Activated T-helper 1 cell treated with anti-CD3 and anti-CD28 coated beads, Interleukin-2, amount 50 U/mL, for 16 hours (primary cell): Measurements from ENCODE around the gene RTN4RL1.

Source experiments
- DNase-seq, 2 donors: peaks; one replicate each; pipeline ENCODE4 v3.0.0-alpha.2; 2020; ENCODE audit warnings: low read depth in 1 of 2, low spot score in 1 of 2

The RTN4RL1 gene

DNA sequence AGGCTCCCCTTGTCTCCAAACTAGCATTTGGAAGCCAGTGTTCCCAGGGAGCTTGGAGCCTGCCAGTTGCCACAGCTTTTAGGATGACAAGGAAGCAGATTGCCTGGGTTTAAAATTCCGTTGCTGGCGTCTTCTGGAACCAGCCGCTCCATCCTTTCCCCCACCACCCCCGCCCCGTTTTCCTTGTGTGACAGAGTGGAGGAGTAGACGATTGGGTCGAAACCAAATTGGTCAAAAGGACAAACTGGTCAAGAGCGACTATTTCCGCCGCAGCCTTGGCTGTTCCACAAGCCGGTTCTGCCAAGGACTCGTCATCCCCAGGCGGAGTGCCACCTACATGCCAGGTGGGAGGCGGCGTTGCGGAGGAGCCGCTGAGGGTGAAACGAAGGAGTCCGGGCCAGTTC lies 104.2 kb downstream of the RTN4RL1 start:
- no peak for DNase-seq

DNA sequence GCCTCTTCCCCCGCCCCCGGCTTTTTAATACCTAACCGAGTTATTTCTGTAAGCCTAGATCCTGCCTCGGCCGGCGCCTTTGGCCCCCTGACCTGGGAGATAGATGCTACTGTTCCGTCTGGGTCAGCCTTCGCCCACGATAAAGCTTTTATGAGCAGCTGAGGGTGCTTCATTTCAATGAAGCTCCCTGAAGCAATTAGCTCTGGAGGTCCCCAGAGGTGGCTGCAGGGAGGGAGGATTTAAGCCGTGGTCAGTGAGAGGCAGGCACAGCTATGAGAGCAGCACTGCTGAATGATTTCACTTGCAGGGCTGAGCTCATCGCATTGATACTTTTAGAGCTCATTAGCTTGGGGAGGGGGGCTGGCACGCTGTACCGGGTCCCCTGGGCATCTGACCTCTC lies 105.9 kb downstream of the RTN4RL1 start:
- no peak for DNase-seq

DNA sequence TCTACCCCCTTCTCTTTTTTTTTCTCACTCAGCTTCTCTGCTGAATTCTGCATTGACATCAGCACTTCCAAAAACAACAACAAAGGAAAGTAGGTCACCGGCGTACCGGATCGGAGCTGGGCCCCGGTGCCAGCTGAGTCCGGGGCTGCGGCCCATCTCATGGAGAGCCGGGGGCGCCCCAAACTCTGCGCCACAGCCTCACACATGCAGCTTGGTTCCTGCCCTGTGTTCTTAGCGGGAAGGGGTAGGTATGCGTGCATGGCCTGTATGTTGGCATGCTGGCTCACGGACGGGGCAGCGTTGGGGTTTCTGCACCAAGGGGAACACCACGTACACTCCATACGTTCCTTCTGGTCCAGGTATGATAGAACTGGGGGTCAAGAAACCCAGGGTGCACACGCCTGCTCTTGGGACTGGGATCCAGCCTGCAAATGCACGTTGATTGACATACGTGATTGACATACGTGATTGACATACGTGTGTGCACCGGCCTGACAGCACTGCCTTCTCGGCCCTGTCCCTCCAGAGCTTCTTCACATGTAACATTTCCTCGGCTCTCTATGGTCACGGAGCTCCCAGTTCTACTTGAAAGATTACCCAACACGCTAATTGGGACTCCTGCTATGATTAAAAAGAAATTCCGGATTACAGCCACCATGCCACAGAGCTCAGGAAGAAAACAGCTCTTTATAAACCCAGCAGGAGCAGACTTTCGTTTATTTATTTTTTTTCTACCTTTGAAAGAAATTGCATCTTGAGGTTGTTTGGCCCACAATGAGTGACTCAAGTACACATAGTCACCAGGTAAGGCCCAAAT lies 106.6 kb downstream of the RTN4RL1 start:
- DNase-seq: no peak

DNA sequence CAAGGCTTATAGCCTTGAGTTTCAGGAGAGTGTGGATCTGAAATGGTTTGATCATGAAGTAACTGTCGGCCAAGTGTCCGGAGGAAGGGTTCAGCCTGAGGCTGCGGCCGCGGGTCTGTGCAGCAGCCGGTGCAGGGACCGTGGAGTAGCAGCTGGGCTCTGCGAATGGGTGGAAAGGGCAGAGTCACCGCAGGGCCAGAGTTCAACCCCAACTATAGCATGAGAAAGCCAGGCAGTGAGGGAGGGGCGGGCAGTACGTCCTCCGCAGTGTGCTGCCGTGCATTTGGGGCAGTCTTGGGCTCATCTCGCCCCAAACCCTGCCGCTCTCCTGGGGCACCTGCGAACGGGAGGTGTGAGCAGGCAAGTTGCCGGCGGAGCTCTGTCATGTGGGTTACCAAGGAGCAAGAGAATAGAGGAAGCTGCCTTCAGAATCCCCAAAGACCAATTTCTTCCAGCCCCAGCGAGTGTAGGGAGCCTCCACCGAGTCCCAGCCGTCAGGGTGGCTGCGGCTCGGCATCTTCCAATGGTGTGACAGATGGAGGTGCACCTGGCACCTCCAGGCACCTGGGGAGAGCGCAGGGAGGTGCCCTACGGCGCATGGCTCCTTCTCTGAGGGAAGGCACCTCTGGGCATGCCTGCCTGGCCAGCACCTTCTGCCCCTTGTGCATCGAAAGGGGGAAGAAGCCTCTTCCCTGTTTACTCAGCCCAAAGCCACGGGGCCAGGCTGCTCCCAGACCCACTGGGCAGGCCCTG lies 108.0 kb downstream of the RTN4RL1 start:
- no peak for DNase-seq

DNA sequence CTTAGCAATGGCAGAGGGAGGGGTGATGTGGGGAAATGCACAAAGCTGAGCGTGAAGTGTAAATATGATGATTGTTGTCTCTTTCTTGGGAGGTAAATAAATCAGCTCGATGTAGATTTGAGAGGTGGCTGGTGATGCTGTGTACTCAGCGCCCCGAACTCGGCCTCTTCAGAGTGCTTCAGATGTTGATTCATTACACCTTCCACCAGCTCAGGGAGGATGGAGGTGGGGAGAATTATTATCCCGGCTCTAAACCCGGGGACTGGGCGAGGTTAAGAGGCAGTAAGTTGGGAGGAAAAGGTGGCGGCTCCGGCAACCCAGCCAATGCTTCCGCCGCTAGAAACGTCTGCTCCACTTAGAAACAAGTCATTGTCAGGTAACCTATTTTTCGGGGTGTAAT lies 108.8 kb downstream of the RTN4RL1 start:
- no peak for DNase-seq

DNA sequence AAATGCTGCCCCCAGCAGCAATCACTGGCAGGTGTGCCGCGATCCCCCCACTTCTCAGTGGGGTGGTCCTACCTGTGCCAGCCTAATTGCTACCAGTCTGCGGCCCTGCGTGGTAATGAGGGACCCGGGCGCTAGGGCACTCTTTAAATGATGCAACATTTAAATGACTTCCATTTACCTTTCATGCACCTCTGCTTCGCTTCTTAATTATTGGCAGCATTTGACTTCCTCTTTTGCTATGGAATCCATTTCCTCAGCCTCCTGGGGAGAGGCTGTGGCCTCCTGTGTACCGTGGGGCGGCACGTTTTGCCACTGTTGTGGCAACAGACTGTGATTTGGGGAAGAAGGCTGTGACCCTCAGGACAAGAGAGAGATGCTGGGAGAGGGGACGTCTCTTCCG lies 109.2 kb downstream of the RTN4RL1 start:
- no peak for DNase-seq

DNA sequence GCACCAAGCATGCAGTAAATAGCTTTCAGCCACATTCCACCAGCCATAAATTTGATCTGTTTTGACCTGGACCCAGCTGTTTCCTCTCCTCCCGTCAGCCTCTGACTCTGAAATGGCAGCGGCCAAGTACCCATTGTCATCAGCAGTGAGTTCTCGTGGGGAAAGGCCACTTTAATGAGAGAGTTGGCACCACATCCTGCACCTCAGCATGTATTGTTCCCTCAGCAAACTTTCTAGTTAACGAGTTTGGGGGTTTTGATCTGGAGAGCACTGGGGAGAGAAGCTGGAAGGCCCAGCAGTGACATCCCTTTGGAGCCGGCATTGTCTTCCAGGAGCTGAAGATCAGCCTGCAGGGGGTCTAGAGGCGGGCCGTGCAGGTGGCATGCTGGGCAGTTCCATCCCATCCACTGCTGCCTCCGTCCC lies 110.5 kb downstream of the RTN4RL1 start:
- no peak for DNase-seq

DNA sequence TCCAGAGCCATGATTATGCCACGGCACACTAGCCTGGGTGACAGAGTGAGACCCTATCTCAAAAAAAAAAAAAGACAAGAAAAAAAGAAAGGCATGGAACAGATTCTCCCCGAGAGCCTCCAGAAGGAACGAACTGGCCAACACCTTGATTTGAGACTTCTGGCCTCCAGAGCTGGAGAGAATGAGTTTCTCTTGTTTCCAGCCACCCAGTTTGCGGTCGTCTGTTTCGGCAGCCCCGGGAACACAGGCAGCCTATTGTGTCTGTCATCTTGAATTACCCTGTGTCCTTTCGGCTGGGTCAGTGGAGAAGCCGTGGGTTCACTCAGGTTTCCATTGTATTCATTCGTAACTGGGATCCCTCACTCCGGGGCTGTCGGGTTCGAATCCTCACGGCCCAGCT lies 111.4 kb downstream of the RTN4RL1 start:
- DNase-seq: no peak

DNA sequence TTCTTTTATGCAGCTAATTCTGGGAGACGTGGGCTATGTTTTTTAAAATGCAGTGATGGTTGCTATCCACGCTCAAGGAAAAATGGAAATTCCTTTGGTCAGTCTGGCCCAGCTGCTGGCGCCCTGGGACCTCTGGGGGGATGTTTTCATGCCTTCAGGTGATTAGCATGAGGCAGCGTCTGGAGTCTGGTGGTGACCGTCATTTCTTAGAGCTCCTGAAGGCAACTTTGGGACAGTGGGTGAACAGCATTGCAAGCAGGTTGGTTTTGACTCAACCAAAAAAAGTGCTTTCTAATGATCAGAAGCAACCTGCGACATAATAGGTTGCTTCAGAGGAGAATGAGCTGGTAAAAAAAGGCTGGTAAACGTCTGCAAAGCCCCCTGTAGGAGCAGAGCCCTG lies 113.0 kb downstream of the RTN4RL1 start:
- DNase-seq: no peak

DNA sequence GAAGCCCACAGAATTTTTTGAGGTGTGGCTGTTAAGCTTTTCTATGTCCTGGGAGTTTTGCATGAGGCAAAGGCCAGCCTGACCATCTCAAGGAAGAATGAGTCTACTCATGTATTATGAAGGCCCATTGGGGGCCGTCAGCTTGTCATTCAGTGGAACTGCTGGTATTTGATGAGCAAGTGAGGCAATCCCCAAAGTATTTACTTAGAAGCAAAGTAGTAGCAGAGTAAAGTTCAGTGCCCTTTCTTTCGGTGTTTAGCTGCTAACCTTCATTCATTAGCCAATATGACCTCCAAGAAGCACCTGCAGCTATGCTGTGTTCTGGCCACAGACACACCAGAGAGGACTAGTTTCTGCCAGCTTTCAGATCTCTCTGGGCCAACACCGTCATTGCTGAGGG lies 115.1 kb downstream of the RTN4RL1 start:
- DNase-seq: no peak

DNA sequence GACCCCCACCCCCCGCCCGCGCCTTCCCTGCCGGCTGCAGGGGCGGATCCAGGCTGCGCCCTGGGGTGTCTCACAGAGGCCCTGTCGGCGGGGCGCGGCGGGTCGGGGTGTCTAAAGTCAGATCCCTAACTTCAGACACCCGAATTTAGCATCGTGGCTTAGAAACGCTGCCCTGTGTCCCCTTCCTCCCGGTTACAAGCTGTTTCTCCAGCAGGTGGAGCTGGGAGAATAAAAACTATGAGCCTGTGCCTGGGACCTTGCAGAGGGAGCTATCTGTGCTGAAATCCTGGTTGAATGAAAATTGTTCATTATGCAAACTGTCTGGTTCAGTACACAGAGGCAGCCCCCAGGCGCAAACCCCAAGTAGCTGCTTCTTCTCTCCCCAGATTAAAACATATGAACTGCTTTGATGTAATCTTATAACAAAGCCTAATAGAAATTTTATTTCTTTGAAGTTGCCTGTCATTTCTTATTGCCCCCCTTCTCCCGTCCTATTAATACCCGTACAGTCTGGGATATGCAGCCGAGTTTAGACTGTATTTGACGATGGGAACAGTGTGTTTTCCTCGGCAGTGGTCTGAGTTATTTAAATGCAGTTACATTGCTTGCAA lies 116.3 kb downstream of the RTN4RL1 start:
- no peak for DNase-seq

DNA sequence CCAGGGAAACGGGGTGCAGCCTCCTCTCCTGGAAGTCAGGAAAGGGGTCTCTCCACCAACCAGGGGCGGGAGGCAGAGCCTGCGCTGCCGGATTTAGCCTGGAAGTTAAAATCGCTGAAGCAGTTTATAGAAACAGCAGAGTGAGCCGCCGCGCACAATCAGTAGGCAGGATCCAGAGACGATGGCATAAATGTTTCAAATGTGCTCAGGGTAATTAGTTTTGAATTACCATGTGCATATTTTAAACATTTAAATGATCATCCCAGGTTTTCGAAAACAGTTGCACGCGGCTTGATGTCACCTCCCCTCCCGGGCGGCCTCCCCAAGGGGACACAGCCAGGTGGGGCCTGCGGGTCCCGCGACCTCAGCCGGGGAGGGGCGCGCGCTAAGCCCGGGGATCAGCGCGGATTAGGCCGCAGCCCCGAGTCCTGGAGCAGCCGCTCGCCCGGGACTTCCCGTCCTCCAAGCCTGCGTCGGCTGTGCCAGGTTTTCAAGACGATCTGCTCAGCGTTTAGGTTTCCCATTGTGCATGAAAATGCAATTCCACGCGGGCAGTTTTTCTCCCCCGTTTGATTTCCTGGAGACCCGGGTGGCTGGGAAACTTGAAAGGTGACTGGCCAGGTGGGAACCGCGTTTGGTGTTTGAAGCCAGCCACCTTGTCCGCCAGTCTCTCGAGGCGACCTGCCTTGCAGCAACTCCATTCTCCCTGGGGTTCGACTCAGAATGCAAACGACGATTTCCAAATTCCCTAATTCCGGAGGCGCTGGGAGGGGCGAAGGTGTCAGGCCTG lies 117.0 kb downstream of the RTN4RL1 start:
- DNase-seq: no peak

DNA sequence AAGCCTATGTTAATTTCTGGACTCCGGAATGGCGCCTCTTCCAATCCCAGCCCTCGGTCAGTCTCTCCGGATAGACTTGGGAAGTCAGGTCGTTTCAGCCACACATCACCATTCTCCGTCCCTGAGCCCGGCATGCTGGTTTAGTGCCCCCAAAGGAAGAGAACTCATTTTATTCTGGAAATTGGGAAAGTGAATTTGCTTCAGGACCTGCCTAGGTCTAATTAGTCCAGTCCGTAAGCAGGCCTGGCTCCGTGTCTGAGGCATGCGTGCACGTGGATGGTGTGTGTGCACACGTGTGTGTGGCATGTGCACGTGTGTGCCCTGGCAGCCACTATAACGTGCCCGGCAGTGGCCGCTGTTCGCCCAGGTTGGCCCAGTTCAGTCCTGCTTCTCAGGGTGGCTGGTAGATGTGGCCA lies 117.9 kb downstream of the RTN4RL1 start:
- no peak for DNase-seq

DNA sequence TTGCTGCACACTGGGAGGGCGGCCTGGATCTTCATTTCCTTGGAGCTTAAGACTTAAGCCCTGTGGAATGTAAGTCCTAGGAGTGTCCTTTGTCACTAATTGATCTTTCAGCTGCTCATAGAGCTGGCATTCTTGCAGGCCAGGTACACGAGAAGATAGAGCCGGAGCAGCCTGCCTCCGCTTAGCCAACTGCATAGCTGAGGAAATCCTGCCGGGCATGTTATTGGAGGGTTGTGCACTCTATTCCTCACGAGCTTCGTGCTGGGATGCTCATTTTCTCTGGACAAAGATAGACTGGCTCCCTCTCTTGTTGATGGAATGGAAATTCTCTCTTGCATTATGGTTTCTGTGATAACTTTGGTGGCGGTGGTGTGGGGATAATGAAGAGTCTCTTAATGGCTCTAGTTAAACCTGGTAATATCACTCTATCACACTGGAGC lies 118.5 kb downstream of the RTN4RL1 start:
- no peak for DNase-seq

DNA sequence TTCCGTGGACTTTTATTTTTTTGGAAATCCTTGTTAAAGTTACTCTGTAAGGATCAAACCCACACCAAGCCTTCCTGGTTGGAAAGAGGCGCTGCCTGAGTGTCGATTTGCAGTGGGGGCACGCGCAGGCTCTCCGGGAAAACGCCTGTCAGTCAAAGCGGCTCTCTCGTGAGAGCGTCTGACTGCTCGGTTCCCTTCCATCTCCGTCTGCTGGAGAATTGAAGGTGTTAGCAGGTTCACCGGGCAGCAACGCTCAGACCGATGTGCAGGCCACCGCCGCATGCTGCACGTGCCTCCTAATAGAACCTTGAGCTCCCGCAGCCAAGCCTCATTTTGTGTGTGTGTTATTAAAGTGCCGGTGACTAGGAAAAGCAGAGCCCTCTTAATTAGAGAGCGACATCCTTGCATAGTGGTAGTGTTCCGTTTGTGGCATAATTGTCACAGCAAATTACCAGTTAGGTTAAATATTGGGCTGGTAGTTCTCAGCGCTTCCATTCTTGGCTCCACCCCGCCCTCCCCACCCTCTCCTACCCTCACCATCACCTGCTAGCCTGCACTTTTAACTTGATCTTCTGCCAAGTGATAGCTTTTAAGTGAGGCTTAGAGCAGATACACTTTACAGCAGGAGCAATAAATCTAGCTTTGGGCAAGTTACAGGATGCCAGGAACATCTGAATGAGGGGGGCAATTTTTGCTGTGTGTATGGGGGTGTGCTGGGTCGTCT lies 119.8 kb downstream of the RTN4RL1 start:
- no peak for DNase-seq

DNA sequence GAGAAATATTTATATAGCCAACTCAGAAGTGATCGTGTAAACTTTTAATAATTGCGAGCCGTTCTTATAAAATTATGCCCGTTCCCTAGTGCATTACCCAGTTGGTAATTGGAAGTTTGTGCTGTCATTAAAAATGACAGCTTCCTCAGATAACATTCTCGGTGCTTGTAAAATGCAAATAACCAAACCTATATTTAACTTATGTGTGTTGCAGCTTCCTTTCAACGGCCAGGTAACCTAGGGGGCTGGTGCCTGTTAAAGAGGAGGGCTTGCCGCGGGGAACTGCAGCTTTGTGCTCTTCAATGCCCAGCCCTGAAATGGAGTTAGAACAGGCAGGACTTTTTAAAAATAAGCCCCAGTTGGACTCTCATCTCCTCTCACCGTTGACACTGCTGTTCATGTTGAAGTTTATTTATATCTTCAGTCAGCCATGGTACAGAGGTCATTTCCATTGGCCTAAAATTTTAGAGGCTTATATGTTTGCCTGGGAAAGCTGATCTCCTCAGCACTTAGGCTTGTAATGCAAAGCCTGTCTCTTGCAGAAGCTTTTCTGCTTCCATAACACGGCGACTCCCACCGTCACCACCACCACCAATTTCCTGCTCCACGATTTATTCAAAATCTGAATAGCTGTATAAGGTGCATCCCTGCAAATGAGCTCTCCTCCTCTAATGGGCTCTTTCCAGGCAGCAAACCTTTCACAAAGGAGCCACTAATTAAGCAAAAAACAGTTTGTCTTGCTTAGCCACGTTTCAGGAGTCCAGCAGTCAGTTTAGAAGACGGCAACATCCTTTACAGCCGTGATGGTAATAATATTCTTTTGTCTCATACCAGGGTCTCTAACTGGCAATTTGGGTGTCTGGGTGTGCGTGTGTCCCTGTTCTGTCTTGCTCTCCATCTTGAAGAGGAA lies 120.6 kb downstream of the RTN4RL1 start:
- no peak for DNase-seq

DNA sequence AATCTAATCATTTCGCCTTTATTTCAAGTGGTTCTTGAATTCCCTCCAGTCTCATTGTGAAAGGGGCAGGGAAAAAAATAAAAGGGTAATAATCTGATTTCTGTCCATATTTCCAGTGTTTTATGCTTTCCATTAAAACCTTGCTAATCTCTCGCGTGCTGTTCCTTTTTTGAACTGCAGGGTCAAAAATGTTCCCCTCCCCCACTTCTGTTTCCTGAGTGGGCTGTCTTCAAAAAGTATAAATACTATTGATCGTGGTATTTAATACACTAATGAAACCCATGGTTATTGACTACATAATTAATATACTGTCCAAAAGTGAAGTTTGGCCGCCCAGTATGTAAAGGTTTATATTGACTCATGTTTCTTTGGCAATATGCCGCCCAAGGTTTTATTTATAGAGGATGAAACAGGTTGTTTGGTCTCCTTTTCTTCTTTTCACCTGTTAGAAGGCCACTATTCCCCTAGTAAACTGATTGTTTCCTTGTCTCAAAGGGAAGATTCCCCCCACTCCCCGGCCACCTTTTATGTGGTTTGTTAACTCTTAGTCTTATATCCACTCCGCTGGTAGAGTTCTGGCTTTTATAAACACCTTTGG lies 125.6 kb downstream of the RTN4RL1 start:
- no peak for DNase-seq

DNA sequence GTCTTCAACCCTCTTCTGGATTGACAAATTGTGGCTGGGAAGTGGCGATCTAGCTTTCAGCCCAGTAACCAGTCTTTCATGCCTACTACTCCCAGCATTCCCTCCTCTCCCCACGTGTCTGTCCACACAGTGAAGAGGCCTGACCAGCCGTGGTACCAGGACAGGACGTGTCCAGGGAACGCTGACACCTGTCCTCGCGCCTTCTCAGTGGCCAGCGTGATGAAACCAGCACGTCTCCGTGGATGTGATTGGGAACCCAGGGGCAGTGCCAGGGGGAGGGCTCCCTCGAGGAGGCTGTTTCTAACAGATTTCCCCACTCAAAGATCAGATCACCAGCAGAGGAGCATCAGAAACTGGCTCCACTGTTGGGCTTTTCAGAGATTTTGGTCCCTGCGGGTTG lies 126.3 kb downstream of the RTN4RL1 start:
- DNase-seq: no peak

DNA sequence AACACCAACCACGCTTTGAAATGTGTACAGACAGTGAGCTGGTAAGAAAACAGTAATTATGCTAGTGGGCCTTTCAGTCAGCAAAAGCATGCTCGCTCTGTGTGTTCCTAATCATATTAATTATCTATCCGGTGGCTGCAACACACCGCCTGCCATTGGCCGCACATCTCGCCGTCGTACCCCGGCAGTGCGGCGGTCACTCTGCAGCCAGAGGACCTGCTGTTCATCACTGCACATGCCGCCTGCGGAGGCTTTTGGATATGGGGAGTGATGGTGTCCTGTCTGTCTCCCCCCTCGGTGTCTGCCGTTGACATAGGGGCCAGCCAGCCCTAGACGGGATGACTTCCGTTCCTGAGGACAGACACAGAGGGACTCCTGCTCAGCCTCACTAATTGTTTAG lies 126.8 kb downstream of the RTN4RL1 start:
- no peak for DNase-seq
